DMS79 treated with DMSO at 0.1 percent for 48 hours (cell line): ENCODE measurements around the gene UBE2L3.
"Not testable (repeated sequence)": the region's sequence is repeated elsewhere in the genome, so short reads cannot be mapped to it uniquely, and the experiment has no call there.

ENCODE experiments used
- DNase-seq: peaks from one replicate; lab custom pipeline; 2025; lab: John Stamatoyannopoulos, UW

UBE2L3 gene

DNA sequence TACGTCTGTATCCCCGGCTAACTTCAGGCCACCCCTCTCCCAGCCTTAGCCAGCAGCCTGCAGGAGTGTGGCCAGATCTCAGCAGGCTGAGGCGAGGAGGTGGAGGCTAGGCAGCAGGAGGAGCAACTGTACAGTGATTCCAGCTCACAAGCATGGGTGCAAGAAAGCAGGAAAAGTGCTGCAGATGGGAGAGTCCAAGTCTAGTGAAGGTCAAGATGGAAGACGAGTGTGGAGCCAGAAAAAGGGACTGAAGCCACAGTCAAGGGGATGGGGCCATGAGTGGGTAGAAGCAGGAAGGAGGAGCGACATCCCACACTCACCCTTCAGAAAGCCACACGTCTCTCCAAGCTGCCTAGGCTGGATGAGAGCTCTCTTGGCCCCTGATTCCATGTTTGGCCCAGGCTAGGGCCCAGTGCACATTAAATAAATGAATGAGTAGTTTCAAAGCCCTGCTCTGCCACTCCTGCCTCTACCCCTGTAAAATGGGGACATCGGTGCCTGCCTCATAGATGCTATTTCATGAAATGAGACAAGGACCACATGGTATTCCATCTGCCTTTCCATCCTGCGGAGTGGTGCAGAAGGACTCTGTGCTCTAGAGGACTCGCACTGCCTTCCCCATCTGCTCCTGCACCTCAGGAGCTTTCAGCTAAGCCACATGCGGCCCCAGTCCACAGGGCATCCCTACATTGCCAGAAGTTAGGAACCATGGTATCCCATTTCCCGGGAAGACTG, 59.4 kb downstream of the UBE2L3 start:
- no peak for DNase-seq

GRCh38 chr22:21628386-21629254, 61.1 kb downstream of the UBE2L3 start:
- peak; percentile 18 for DNase-seq

DNA sequence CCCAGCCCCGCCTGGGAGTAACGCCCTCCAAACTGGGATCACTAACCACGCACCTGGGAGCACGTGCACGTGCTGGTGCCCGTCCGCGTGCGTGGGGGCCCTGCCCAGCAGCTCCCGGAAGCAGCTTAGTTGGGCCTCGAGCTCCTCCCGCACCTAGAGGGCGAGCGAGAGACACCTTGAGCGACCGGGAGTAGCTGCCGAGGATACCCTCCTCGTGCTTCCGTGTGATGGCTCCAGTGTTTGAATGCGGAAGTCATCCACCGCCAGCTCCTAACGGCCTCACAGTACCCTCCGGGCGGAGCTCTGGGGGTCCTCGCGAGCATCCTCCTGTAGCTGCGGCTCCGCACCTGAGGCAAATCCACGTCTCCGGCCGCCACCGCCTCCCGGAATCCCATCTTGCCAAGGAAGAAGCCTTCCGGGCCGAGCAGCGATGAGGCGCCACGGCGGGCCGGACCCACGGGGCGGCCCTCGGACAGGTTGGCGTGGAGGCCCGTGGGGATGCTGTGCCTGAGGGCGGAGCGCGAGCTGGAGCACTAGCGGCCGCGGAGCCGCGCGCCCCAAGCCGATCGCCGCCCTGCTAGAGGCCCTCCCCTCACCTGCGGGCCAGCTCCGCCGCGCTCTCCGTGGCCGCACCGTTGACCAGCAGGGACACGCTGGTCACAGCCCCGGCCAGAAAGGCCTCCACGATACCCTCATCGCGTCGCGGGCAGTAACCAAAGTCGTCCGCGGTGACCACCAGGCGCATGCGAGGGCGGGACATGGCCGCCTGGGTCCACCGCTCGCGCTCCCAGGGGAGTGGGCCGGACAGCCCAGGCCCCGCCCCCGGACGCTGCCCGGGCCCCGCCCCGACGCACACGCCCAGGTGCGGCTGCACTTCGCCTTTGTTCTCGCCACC, 62.0 kb downstream of the UBE2L3 start, which contains the start of gene YDJC:
TSS of gene YDJC (minus strand) at position 768 of the 895 bp plus-strand sequence. CDS start at position 760, 8 bp downstream.
- peak; percentile 56 for DNase-seq

DNA sequence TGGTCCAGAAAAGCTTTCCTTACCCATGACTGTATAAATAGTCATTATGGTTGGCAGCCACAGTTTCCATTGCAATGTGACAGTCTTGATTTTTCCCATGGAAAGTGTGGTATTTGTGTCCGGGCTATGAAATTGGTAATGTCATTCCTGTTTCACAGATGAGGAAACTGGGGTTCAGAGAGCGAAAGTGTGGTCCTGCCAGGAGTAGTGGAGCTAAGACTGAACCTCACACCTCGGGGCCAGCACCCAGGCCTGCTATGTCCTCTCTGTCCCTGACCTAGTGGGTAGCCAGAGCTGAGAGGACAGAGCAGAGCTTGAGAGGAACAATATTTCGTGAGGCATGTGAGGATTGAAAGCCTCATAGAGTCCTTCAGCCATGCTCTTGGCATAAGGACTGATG, 63.5 kb downstream of the UBE2L3 start:
- no peak for DNase-seq

- DNase-seq, result no peak
These were observed 64.9 kb downstream of the UBE2L3 start, which contains the start of gene CCDC116 for GRCh38 chr22:21632237-21632895. CCDC116 (plus strand) TSS chr22:21632760; CDS start chr22:21633182, 422 bp downstream.

DNA sequence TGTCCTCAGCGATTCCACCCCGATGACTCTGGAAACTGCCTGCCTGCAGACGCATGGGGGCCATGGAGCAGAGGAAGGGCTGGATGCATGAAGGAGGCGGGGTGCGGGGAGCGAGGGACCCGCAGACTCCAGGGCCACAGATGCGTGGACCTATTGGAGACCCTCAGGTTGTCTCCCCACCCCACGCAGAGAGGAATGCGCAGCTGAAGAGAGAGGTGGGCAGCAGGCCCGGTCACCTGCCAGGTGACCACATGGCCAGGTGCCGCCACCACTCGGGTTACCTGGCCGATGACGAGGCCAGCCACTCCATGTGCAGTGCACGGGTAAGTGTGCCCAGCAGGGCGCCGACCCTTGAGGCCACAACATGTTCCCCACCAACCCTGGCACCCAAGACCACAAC, 65.4 kb downstream of the UBE2L3 start:
- no peak for DNase-seq

DNA sequence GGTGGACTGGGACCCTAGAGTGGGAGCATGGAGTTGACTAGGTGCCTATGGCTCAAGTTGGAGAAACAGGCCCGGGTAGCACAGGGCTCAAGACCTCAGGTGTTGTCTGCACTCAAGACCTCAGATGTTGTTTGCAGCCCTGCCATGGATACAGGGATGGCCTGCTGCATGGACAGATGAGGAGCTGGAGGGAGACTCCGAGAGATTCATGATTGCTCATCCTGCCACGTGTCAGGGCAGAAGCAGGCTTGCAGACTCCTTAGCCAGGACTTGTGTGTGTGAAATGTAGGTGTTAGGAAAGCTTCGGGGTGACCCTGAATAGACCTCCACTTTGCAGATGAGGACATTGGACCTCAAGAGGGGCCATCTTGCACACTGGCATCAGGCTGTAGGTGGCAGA, 66.0 kb downstream of the UBE2L3 start:
- no peak for DNase-seq

GRCh38 chr22:21634081-21634480, 66.6 kb downstream of the UBE2L3 start:
- DNase-seq, result no peak

- DNase-seq, result no peak
These were observed 67.3 kb downstream of the UBE2L3 start for GRCh38 chr22:21634844-21635243.

DNA sequence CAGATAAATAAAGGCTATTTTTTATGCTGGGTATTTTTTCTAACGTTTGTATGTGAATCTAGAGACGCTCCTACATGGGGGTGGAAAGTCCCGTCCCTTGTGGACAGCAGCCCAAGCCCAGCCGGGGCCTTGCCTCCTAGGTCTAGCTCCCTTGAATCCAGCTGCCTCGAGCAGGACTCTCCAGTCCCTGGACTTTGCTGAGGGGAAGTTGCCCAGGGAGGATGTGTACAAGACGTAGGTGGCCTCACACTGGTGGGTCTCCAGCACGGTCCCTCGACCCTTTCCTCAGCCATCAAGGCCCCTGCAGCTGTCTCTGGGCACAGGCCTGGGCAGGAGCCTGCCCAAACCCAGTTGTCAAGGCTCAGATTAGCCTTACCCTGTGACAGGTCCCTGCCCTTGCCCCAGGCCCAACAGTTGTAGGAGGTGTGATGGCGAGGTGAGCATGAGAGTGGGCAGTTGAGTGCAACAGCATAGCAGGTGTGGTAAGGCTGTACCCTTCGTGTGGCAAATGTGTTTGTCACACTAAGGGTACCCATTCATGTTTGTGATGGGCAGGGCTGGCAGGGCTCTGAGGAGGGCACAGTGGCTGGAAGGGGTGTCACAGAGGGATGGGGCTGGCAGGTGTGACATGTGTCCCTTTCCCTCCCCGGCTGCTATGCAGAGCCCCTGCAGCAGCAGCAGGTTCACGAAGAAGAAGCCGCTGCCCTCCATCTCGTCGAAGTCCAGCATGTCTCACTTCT, 68.4 kb downstream of the UBE2L3 start:
- DNase-seq, result no peak

GRCh38 chr22:21636629-21637218, 69.2 kb downstream of the UBE2L3 start:
- DNase-seq, result no peak

- not testable (repeated sequence) for DNase-seq
These were observed 69.9 kb downstream of the UBE2L3 start for GRCh38 chr22:21637450-21637849.

DNA sequence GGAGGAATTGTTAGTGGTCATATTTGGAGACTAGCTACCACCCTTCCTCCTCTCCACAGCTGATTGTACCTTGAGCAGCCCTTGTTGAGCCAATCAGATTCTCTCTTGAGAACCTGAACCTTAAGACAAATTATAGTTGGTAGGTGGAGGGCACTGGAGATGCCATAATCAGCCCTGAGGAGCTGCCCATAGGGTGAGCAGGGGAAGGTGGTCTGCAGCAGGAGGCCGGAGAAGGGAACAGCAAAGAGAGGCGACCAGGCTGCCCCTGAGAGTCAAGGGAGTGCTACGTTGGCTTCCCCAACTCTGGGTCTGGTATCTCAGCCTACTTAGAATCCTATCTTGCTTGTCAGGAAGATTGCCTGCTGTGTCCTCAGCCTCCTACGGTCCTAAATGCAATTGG, 71.8 kb downstream of the UBE2L3 start:
- DNase-seq, result no peak

- DNase-seq, result no peak
These were observed 73.3 kb downstream of the UBE2L3 start for GRCh38 chr22:21640810-21641209.

GRCh38 chr22:21641417-21641788, 73.9 kb downstream of the UBE2L3 start:
- peak; percentile 6 for DNase-seq

GRCh38 chr22:21641789-21642583, 74.5 kb downstream of the UBE2L3 start, which contains the start of gene SDF2L1:
SDF2L1 (plus strand) TSS chr22:21642302; CDS start chr22:21642337, 35 bp downstream.
- peak; percentile 80 for DNase-seq

- peak; percentile 20 for DNase-seq
These were observed 75.3 kb downstream of the UBE2L3 start for GRCh38 chr22:21642584-21643448.
